Lung (tissue), 12 donors: ENCODE measurements around the gene CDH24. TPM values are rescaled to one million over a fixed set of nuclear protein-coding genes. Genes with fewer than 3 reads are reported as not detected.

Experiments used
- ATAC-seq: fragments of 200-7000 bp; cut with Tn5 transposase; one replicate; pipeline ENCODE4 v1.9.1; 2020; ENCODE audit warnings: moderate number of reproducible peaks; ENCODE audit not compliant: insufficient read depth, low FRiP score
- DNase-seq, 3 donors: peaks; one replicate each; pipeline ENCODE4 v3.0.0-alpha.2; 2013 to 2017
- H3K27ac ChIP-seq, 2 donors: one replicate each; pipeline ENCODE4 v1.5.1; 2013; ENCODE audit warnings: mild to moderate bottlenecking in 2 of 2, moderate library complexity in 2 of 2, control low read depth in 1 of 2, inconsistent platforms in 1 of 2, low read depth in 1 of 2, low read length in 1 of 2
- H3K27me3 ChIP-seq, 3 donors: one replicate each; pipeline ENCODE4 v1.5.1; 2013; ENCODE audit warnings: low read length in 2 of 3; ENCODE audit not compliant: control insufficient read depth in 3 of 3, insufficient read depth in 3 of 3
- H3K36me3 ChIP-seq, 4 donors: one replicate each; pipeline ENCODE4 v1.5.1; 2013; ENCODE audit warnings: low read length in 4 of 4, mild to moderate bottlenecking in 1 of 4, moderate library complexity in 1 of 4; ENCODE audit not compliant: control insufficient read depth in 4 of 4, insufficient read depth in 4 of 4
- H3K4me1 ChIP-seq, 5 donors: one replicate each; pipeline ENCODE4 v1.5.1; 2013; ENCODE audit warnings: low read length in 5 of 5, mild to moderate bottlenecking in 2 of 5, moderate library complexity in 1 of 5; ENCODE audit not compliant: control insufficient read depth in 5 of 5, insufficient read depth in 5 of 5
- H3K4me3 ChIP-seq: one replicate; pipeline ENCODE4 v1.5.1; 2013; ENCODE audit warnings: mild to moderate bottlenecking, control low read depth, moderate library complexity
- H3K9ac ChIP-seq, 2 donors: one replicate each; pipeline ENCODE4 v1.5.1; 2013; ENCODE audit warnings: low read length in 2 of 2, control low read depth in 1 of 2; ENCODE audit not compliant: insufficient read depth in 1 of 2
- H3K9me3 ChIP-seq, 4 donors: one replicate each; pipeline ENCODE4 v1.5.1; 2013; ENCODE audit warnings: low read length in 3 of 4, mild to moderate bottlenecking in 1 of 4, moderate library complexity in 1 of 4; ENCODE audit not compliant: control insufficient read depth in 4 of 4, insufficient read depth in 3 of 4
- WGBS, 2 donors: extraction: QIAGEN DNeasy Blood & Tissue Kit; methylation state at CpG; one replicate each; pipeline ENCODE4 v1.1.7; 2013; 5-methylcytosine and 5-hydroxymethylcytosine counted together
- polyA plus RNA-seq, 2 donors: library from polyadenylated mRNA; stranded (reverse); fragments of 200-250 nt; gene quantifications; one replicate each; pipeline ENCODE4 v1.2.1, GENCODE V29; 2013
- total RNA-seq, 2 donors: library from RNA; depleted of rRNA in 1 of 2; stranded (reverse); fragments of >200 nt in 1 of 2; gene quantifications; one replicate each; pipeline ENCODE4 v1.2.1, GENCODE V29; 2014 to 2021
- TF ChIP-seq, protein P1 (sequence below): IDR thresholded peaks from 2 replicates; pipeline ENCODE4 v1.5.1; 2012; ENCODE audit warnings: mild to moderate bottlenecking; ENCODE audit errors: control extremely low read depth, extremely low read depth
- donor health status: control.
- donor health status: control.
- donor health status: Bipolar disorder and iron deficiency.
- donor health status: healthy.
- donor health status: DM: yes; HTN: yes; CAD: no.

The CDH24 gene
- total and polyA plus RNA-seq, 4 donors: 2.0 to 4.8 (median 4.4) TPM

GRCh38 chr14:23044840-23045239 lies 12.5 kb downstream of the CDH24 start:
- H3K4me1 ChIP-seq: peaks cover 0 to 15% (median 10%) of the 10 kb centered on the region in 5 donors
- no peak for DNase-seq
- no peaks in the 10 kb centered on the region for H3K27me3 ChIP-seq
- WGBS, 2 donors: 81 to 87% methylated on average over 8 of the region's 8 CpGs
- no peak overlapping the region for H3K9ac ChIP-seq
- H3K4me3 ChIP-seq: no peak overlapping the region
- no peaks in the 10 kb centered on the region for H3K9me3 ChIP-seq
- TF ChIP-seq, protein P1, sequence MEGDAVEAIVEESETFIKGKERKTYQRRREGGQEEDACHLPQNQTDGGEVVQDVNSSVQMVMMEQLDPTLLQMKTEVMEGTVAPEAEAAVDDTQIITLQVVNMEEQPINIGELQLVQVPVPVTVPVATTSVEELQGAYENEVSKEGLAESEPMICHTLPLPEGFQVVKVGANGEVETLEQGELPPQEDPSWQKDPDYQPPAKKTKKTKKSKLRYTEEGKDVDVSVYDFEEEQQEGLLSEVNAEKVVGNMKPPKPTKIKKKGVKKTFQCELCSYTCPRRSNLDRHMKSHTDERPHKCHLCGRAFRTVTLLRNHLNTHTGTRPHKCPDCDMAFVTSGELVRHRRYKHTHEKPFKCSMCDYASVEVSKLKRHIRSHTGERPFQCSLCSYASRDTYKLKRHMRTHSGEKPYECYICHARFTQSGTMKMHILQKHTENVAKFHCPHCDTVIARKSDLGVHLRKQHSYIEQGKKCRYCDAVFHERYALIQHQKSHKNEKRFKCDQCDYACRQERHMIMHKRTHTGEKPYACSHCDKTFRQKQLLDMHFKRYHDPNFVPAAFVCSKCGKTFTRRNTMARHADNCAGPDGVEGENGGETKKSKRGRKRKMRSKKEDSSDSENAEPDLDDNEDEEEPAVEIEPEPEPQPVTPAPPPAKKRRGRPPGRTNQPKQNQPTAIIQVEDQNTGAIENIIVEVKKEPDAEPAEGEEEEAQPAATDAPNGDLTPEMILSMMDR: no peak
- peaks cover 0 to under 1% (median 0%) of the 10 kb centered on the region in 4 donors for H3K36me3 ChIP-seq
- no peak for ATAC-seq
- H3K27ac ChIP-seq: peak overlapping the region; percentile 26 to 42

GRCh38 chr14:23043754-23044153 lies 13.6 kb downstream of the CDH24 start:
- TF ChIP-seq, protein P1: no peak
- Histone ChIP-seq H3K36me3 (no peaks in the 10 kb centered on the region), H3K4me1 (peaks cover 0 to 15% (median 10%) of the 10 kb centered on the region in 5 donors), H3K9ac (peak overlapping the region in 1 of 2 donors; percentile 11), H3K9me3 (no peaks in the 10 kb centered on the region), H3K27ac (no peak overlapping the region), H3K4me3 (no peak overlapping the region), H3K27me3 (no peaks in the 10 kb centered on the region)
- peak; percentile 39 to 73 (median 52) for DNase-seq
- no peak for ATAC-seq
- 75 to 91% methylated on average over 3 of the region's 3 CpGs for WGBS, 2 donors

DNA sequence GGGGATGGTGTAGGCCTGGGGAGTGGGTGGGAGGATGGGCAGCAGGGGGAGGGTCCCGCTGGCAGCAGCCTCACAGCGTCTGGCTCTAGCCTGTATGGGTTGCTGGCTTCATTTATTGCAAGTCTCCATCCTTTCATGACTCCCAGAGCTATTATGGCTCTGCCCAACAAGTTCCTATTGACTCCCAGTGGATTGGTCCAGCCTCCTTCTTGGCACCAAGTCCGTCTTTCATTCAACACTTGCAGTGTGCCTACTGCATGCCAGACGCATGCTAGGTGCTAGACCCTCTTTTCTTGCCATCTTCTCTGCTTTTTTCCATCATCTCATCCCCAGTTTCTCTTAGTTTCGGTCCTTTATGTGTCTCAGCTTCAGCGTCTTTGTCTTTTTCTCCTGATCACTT lies 14.2 kb downstream of the CDH24 start:
- Histone ChIP-seq H3K9ac (peak overlapping the region in 1 of 2 donors; percentile 11), H3K4me3 (no peak overlapping the region), H3K27ac (no peak overlapping the region), H3K9me3 (no peaks in the 10 kb centered on the region), H3K4me1 (peaks cover 0 to 15% (median 10%) of the 10 kb centered on the region in 5 donors), H3K27me3 (no peaks in the 10 kb centered on the region), H3K36me3 (no peaks in the 10 kb centered on the region)
- TF ChIP-seq, protein P1: no peak
- DNase-seq: no peak
- 92 to 96% methylated on average over 6 of the region's 6 CpGs for WGBS, 2 donors
- ATAC-seq: no peak
